Left colon (tissue), 2 donors: ENCODE measurements around the gene KCNQ2. TPM values are rescaled to one million over a fixed set of nuclear protein-coding genes. Genes with fewer than 3 reads are reported as not detected.

Source experiments
- ATAC-seq: fragments of 200-7000 bp; cut with Tn5 transposase; one replicate; pipeline ENCODE4 v1.9.1; 2020; ENCODE audit warnings: mild to moderate bottlenecking, moderate library complexity
- DNase-seq, 2 donors: peaks; one replicate each; pipeline ENCODE4 v3.0.0-alpha.2; 2020
- intact Hi-C, 2 donors: fragments of 100-400 bp; cut with DNase I in 1 of 2; cut with micrococcal nuclease in 1 of 2; formaldehyde crosslinking; loops; one replicate each; pipeline versions ENCODE4 v1.11.2 to v1.14.0; 2022; cut with DNase I, micrococcal nuclease
- total RNA-seq, 2 donors: library from RNA; stranded (reverse); fragmentation: NEBNext Ultra II Directional; extraction: Animal tissue kit (Norgen Biotek cat#: 25700); gene quantifications; one replicate each; pipeline ENCODE4 v1.2.1, GENCODE V29; 2021
- donor health status: DM: no; HTN: no; CAD: no.
- donor health status: DM: yes; HTN: yes; CAD: no.

KCNQ2 gene
- total RNA-seq, 2 donors from 2014 or later: 0.21 to 0.28 TPM

DNA sequence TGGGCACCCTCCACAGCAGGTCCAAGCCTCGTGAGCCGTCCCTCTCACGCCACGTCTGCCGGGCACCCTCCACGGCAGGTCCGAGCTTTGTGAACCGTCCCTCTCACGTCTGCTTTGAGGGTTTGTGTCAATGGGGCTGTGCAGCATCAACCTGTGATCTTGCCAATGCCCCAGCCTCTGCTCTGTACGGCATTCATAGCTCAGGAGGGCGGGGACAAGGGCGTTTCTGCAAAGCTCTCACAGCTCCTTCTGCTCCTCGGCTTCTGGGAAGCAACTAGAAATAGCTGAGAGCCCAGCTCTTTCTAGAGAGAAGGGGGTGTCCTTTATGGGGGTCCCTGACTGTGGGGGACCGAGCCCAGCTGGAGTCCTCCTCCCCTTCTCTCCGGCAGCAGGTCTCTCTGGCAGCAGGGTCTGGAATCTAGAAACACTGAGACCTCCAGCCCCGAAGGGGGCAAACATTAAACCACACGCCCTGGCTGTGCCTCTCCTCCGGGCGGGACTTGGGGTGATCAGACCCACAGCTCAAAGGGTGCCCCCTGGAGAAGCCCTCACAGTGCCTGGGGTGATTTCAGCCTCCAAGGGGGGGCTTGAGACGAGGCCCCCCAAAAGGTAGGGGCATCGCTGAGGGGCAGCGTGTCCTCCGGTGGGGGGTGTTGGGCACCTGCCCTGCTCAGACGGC lies 70.1 kb downstream of the KCNQ2 start:
- ATAC-seq (no peak), DNase-seq (no peak)
- intact Hi-C loops: no loop called here

DNA sequence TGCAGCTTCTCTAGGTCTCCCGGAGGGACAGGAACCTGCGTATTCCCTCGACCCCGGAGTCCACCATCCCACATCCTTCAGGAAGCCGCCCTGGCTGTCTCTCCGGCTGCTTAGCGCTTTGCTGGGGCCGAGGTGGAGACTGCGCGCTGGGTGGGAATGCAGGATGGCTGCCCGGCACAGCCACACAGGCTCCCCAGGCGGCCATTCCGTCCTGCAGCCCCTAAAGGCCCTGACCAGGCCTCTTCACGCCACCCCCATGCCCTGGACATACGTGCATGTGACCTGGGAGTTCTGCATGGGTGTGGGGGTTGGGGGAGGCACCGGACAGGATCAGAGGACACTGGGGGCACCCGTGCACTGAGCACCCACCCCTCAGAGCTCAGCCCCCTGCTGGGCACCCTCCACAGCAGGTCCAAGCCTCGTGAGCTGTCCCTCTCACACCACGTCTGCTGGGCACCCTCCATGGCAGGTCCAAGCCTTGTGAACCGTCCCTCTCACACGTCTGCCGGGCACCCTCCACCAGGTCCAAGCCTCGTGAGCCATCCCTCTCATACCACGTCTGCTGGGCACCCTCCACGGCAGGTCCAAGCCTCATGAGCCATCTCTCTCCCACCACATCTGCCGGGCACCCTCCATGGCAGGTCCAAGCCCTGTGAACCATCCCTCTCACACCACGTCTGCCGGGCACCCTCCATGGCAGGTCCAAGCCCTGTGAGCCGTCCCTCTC lies 70.9 kb downstream of the KCNQ2 start:
- DNase-seq: no peak
- no peak for ATAC-seq
- intact Hi-C loops: no loop called here

DNA sequence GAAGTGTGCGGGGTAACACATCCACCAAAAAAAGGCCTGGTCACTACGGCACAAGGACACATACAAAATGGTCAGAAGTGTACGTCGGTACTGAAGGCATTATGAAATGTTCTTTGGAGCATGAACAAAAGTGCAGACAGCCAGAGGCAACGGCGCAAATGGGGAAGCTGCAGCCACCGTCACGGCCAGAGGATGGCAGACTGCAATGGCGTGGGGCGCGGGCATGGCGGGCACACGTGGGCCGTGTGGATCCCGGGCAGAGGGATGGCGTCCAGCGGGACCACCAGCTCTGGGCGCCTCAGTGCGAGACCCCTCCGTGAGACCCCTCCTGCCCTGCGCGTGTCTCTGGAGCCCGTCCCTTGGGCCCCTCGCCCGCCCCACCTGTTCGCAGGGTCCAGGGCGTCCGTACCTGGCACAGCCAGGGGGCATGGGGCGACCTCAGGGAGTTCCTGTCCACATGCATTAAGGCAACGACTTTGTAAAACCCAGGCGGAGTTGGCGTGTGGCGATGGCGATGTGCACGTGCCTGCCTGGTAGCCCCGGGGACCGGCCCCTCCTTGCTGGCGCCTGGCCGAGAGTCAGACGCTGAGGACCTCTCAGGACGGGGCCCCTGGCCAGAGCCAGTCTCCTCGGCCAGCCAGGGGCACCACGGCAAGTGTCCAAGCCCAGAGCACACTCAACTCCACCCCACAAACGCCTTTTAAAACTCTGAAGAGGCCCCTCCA lies 71.8 kb downstream of the KCNQ2 start:
- DNase-seq (no peak), ATAC-seq (no peak)
- intact Hi-C loops: no loop called here

GRCh38 chr20:63399596-63400375 lies 72.7 kb downstream of the KCNQ2 start:
- intact Hi-C loops: no loop called here
- ATAC-seq (no peak), DNase-seq (no peak)

DNA sequence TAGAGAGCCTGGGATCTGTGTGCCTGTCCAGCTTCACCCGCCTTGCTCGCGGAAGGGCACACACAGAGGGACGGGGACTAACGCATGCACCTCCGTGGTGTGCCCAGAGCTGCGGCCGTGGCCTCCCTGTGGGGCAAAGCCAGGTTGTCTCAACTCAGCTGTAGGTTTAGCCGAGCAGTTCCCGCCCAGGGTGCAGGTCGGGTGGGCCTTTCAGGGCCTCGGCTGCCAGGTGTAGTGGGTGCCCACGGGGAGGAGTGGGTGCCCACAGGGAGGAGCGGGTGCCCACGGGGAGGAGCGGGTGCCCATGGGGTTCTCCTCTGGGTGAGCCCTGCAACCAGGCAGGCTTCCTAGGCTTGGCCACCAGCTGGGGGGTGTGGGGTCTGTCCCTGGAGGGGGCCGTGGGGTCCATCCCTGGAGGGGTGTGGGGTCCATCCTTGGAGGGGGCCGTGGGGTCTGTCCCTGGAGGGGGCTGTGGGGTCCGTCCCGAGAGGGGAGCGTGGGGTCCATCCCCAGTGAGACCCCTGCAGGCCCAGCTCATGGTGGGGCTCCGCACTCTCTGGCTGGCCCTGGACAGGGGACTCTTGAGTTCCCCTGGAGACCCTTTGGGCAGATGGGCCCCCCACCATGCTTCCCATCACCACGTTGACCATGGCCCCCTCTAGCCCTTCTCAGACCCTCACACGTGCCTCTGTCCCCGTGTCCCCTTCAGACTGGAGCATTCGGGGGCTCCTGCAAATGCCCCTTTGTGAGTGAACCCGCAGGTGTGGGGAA lies 73.5 kb downstream of the KCNQ2 start:
- intact Hi-C loops: no loop called here
- DNase-seq (no peak), ATAC-seq (no peak)

DNA sequence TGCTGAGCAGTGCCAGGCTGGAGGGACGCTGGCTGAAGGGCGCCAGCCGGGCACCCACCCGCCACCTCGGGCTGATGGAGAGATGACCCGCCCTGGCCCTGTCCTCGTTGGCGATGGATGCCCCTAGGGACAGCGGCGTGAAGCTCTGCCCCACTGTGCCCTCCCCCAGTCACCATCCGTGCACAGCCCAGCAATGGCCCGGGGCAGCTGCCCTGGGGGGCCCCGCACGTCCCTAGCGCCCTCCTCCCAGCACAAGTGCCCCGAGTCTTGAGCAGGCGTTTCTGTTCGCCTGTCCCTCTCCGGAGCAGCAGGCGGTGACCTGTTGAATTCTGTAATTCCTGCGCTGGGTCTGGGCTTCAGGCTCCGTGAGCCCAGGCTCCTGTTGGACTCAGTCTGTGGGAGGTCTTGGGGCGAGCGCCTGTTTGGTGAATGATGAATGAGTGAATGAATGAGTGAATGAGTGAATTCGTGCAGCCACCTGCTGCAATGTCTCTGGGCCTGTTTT lies 74.5 kb downstream of the KCNQ2 start:
- no peak for DNase-seq
- intact Hi-C loops: no loop called here
- no peak for ATAC-seq

GRCh38 chr20:63397155-63397843 lies 75.2 kb downstream of the KCNQ2 start:
- ATAC-seq (no peak), DNase-seq (no peak)
- intact Hi-C loops: no loop called here

DNA sequence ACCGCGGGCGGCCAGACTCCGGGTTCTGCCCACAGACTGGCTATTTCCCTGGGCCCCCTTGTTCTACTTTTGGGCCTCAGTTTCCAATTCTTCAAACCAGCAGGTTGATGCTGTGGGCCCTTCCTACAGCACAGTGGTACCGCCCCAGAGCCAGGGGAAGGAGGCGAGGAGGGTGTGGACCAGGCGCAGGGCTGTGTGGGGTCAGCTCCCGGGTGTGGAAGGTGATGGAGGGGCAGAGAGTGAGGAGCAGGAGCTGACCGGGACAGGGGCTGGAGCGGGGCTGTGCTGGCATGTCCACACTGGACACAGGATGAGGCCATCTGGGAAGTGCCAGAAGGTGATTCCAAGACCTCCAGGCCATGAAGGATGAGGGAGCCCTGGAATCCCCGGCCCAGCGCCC lies 76.2 kb downstream of the KCNQ2 start:
- ATAC-seq (no peak), DNase-seq (no peak)
- intact Hi-C loops: no loop called here

DNA sequence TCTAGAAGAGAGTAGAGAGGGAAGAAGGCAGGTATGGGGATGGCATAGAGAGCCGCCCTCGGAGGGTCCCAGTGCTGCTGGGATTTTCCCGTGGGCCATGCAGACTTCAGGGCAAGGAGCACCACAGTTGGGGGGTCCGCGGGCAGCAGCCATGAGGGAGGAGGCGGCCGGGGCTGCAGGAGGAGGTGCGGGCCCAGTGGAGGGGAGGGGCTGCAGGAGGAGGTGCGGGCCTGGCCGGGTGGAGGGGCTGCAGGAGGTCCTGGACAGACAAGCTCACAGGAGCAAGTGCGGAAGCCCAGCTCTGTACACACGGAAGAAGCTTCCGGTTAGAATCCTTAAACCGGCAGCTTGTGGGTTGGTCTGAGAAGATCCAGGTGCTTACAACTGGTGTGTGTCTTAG lies 76.7 kb downstream of the KCNQ2 start:
- no peak for ATAC-seq
- no peak for DNase-seq
- intact Hi-C loops: no loop called here

DNA sequence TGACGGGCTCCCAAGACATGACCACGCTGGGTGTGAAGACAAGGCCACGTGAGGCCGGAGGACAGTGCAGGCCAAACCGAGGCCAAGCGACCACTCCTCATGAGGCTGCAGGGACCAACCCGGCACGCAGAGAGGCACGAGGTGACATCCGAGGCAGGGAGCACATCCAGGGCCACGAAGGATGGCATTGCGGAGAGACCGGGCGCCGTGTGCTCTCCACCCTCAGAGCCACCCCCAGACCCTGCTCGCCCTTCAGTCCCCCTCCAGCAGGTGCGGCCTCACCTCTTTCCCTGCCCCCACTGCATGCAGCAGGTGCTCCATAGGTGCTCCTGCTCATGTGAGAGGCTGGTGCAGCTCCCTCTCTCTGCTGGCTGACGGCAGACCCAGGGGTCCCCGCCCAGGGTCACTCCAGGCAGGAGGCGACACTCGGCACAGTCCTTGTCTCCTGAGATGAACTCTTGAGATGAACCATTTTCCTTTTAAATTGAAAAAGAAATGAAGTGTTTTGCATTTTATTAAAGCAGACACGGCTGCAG lies 77.5 kb downstream of the KCNQ2 start:
- no peak for ATAC-seq
- intact Hi-C loops: no loop called here
- DNase-seq: no peak

DNA sequence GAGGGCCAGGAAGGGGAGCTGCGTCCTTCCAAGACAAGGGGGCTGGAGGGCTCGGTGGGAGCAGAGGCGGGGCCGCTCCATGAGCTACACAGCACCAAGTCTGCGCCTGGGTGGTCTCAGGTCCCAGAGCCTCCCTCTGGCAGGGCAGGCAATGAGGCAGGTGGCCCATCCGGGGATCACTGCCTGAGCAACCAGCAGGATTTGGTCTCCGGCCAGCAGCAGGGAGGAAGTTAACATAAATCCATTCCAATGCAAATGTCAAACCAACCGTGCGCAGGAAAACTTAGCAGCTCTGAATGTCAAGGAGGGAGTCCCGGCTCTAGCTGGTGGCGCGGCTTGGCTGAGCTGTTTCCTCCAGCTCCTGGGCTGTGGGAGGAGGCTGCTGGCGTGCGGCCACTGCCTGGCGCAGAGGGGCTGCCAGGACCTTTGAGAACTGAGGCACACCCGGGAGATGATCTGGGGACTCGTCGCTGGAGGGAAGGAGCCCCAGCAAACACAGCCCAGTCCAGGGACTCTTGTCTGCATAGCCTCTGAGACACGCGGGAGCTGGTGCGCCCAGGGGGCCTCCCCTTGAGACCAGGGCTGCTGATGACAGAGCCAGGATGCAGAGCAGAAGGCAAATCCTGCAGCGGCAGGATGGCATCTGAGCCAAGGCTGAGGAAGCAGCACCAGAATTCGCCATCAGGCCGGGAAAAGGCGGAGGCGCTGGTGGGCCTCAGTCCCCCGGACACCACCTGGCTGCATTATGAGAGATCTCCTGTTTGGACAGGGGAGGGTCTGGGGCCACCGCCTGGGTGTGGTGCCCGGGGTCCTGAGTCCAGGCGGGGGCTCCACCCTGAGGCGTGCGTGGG lies 78.2 kb downstream of the KCNQ2 start:
- DNase-seq (no peak), ATAC-seq (no peak)
- intact Hi-C loops: no loop called here

GRCh38 chr20:63393566-63393965 lies 78.9 kb downstream of the KCNQ2 start:
- ATAC-seq (no peak), DNase-seq (no peak)
- intact Hi-C loops: no loop called here

GRCh38 chr20:63392465-63393365 lies 79.7 kb downstream of the KCNQ2 start:
- DNase-seq (no peak), ATAC-seq (no peak)
- intact Hi-C loops: no loop called here

DNA sequence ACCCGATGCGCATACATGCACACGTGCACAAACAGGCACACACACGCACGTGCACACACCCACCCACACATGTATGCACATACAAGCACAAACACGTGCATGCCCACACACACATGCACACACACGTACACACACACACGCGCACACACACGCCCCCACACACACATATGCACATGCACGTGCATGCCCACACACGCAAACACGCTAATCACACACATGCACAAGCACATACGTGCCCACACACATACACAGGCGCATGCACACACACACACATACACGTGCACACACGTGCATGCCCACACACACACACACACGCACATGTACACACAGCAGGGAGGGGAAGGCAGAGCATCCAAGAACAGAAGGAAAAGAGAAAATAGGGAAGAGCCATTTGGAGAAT lies 84.5 kb downstream of the KCNQ2 start:
- no peak for DNase-seq
- intact Hi-C loops: no loop called here
- ATAC-seq: no peak

DNA sequence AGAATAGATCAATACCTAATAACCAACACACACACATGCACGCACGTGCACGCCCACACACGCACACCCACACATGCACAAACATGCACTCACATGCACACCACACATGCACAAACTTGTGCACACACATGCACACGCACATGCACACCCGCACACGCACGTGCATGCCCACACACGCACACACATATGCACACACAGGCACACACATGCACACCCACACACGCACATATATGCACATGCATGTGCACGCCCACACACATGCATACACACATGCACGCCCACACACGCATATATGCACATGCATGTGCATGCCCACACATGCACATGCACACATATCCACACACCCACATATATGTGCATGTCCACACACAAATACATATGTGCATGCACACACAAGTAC lies 85.1 kb downstream of the KCNQ2 start:
- no peak for ATAC-seq
- intact Hi-C loops: no loop called here
- no peak for DNase-seq

GRCh38 chr20:63386491-63386890 lies 86.0 kb downstream of the KCNQ2 start:
- no peak for DNase-seq
- intact Hi-C loops: no loop called here
- no peak for ATAC-seq
